NCI-H146 (cell line): Measurements from ENCODE around the gene KIF12.
"Not testable (repeated sequence)": the region's sequence is repeated elsewhere in the genome, so short reads cannot be mapped to it uniquely, and the experiment has no call there.

Experiments used
- DNase-seq: peaks from one replicate; lab custom pipeline; 2025; lab: John Stamatoyannopoulos, UW

The KIF12 gene

DNA sequence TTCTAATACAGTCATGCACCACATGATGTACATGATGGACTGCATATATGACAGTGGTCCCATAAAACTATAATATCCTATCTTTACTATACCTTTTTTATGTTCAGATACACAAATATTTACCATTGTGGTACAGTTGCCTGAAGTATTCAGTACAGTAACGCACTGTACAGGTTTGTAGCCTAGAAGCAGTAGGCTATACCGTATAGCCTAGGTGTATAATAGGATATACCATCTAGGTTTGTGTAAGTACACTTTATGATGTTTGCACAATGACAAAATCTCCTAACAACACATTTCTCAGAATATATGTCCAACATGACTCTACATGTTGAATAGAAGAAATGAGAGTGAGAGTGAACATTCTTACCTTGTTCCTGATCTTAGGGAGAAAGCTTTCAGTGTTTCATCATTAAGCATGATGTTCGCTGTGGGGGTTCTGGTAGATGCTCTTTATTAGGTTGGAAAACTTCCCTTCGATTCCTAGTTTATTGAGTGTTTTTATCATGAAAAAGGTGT, 52.8 kb downstream of the KIF12 start:
- DNase-seq: no peak

DNA sequence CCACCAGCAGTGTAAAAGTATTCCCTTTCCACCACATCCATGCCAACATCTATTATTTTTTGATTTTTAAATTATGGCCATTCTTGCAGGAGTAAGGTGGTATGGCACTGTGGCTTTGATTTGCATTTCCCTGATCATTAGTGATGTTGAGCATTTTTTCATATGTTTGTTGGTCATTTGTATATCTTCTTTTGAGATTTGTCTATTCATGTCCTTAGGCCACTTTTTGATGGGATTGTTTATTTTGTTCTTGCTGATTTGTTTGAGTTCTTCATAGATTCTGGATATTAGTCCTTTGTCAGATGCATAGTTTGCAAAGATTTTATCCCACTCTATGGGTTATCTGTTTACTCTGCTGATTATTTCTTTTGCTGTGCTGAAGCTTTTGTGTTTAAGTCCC, 55.4 kb downstream of the KIF12 start:
- not testable (repeated sequence) for DNase-seq
